NT2/D1 (cell line): ENCODE measurements around the gene HOXD8.
A peak's percentile ranks its signal among the peaks of the same experiment; 100 is the strongest.

Experiments
- DNase-seq: peaks from one replicate; pipeline ENCODE4 v3.0.0-alpha.2; 2011; ENCODE audit warnings: low read depth, low spot score
- H3K27me3 ChIP-seq: 2 replicates; pipeline ENCODE4 v1.6.0; 2011; ENCODE audit warnings: mild to moderate bottlenecking; ENCODE audit not compliant: insufficient read length, insufficient read depth
- H3K36me3 ChIP-seq: 2 replicates; pipeline ENCODE4 v1.6.1; 2011; ENCODE audit warnings: mild to moderate bottlenecking, low read length, mixed read lengths; ENCODE audit not compliant: insufficient read depth, insufficient read length
- H3K4me1 ChIP-seq: 2 replicates; pipeline ENCODE4 v1.5.1; 2011; ENCODE audit not compliant: insufficient read depth, insufficient read length
- H3K4me3 ChIP-seq: 2 replicates; pipeline ENCODE4 v1.5.1; 2011; ENCODE audit warnings: low read depth; ENCODE audit not compliant: insufficient read length
- H3K9ac ChIP-seq: 2 replicates; pipeline ENCODE4 v1.6.0; 2011; ENCODE audit warnings: low read depth; ENCODE audit not compliant: insufficient read length
- H3K9me3 ChIP-seq: 2 replicates; pipeline ENCODE4 v1.5.1; 2011; ENCODE audit warnings: mild to moderate bottlenecking, low read length; ENCODE audit not compliant: insufficient read depth
- SUZ12 ChIP-seq: IDR thresholded peaks from 2 replicates; pipeline ENCODE4 v1.6.1; 2011; ENCODE audit not compliant: insufficient read length, insufficient read depth; ENCODE audit errors: extremely low read depth
- YY1 ChIP-seq: IDR thresholded peaks from 2 replicates; pipeline ENCODE4 v1.6.1; 2011; ENCODE audit not compliant: insufficient read length, insufficient read depth
- ZNF274 ChIP-seq: IDR thresholded peaks from 2 replicates; pipeline ENCODE4 v1.6.1; 2011; ENCODE audit warnings: mild to moderate bottlenecking, low read depth, low read length

HOXD8 gene

DNA sequence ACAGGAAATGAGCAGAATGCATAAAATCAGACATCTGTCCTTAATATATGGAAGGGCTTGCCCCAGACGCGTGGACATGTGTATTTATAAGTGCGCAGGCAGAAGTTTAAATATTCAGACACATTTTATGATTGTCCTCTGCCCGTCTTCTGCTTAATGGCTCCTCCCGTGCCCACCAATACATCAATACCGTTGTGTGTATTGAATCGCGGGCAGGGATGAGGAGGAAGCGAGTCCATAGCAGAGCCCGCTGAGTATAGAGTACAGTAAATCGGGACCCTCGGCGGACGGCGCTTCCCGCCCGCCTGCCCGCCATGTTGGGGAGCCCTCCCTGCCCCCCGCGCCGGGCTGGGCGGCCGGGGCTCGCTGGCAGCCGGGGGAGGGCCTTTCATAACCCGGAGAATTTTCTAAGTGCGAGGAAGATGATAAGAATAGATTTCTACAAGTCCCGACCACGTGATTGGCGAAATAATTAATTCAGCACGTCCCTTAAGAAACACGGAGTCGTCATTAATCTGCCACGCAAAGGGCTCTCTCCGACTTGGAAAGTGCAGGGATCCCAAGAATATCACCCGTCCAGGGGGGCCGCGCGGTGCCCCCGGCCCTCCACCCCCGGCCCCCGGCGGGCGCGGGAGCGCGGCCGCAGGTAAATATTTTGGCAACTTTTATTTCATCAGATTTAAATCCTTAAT, 27.4 kb downstream of the HOXD8 start, which contains the start of gene HOXD3:
HOXD3 (plus strand) TSS at position 501 of the 692 bp plus-strand sequence. CDS start 11,808 bp downstream, outside the sequence.
- H3K4me1 ChIP-seq = peaks cover 14% of the 10 kb centered on the region
- H3K9me3 ChIP-seq = no peaks in the 10 kb centered on the region
- no peak within 1 kb of the TSS for H3K9ac ChIP-seq
- no peak for TF ChIP-seq YY1
- TF ChIP-seq ZNF274 = no peak
- TF ChIP-seq SUZ12 = no peak
- H3K36me3 ChIP-seq = no peaks in the 10 kb centered on the region
- no peak for DNase-seq
- peak within 1 kb of the TSS; percentile 8 for H3K4me3 ChIP-seq
- peaks cover 100% of the 10 kb centered on the region for H3K27me3 ChIP-seq

DNA sequence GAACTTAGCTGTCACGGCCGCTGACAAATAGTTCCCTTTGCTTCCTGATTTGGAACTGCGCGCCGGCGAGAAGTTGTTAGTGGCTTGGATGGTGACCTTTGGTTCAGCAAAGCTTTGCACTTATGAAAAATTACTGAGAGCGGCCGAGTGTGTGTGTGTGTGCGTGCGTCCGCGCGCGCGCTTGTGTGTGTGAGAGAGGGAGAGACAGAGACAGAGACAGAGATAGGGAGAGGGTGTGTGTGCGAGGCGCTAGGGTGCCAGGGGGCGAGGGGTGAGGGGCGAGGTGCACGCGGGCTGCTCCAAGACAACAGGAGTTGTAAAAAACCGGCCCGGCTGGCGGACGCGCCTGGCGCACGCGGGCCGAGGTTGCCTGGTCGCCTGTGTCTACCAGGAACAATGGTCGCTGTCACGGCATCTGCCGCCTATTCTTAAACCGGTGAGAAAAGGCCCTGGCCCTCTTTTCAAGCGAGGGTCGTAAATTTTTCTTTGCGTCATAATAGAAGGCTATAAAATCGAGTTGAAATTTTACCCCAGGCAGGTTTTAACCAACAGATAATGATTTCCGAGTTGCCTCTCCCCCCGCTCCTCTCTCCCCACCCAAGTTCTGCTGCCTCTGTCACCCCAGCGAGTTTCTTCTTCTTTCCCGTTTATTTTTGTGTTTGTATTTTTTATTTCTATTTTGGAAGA, 28.1 kb downstream of the HOXD8 start:
- DNase-seq = no peak
- peaks cover 100% of the 10 kb centered on the region for H3K27me3 ChIP-seq
- no peaks in the 10 kb centered on the region for H3K36me3 ChIP-seq
- TF ChIP-seq SUZ12 (peak; percentile 97), ZNF274 (no peak)
- H3K4me3 ChIP-seq = peak overlapping the region; percentile 8
- peaks cover 14% of the 10 kb centered on the region for H3K4me1 ChIP-seq
- no peak overlapping the region for H3K9ac ChIP-seq
- no peaks in the 10 kb centered on the region for H3K9me3 ChIP-seq

DNA sequence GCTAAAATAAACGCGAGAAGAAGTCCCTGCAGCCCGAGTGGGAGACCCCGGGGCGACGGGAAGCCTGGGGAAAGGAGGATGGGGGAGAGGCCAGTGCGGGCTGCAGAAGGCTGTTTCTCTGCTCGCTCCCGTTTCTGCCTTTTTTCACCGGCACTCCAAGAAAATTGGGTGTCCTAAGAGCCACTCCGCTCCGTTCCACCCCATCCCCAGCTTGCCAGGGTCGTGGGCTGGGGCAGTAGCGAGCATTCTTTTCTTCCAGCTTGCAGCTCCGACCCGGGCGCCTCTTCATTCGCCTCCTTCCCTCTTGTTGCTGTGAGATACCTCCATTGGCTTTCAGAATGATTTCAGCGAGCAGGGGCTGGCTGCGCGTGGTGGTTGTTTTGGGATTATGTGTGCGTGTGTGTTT, 28.7 kb downstream of the HOXD8 start:
- no peak for DNase-seq

DNA sequence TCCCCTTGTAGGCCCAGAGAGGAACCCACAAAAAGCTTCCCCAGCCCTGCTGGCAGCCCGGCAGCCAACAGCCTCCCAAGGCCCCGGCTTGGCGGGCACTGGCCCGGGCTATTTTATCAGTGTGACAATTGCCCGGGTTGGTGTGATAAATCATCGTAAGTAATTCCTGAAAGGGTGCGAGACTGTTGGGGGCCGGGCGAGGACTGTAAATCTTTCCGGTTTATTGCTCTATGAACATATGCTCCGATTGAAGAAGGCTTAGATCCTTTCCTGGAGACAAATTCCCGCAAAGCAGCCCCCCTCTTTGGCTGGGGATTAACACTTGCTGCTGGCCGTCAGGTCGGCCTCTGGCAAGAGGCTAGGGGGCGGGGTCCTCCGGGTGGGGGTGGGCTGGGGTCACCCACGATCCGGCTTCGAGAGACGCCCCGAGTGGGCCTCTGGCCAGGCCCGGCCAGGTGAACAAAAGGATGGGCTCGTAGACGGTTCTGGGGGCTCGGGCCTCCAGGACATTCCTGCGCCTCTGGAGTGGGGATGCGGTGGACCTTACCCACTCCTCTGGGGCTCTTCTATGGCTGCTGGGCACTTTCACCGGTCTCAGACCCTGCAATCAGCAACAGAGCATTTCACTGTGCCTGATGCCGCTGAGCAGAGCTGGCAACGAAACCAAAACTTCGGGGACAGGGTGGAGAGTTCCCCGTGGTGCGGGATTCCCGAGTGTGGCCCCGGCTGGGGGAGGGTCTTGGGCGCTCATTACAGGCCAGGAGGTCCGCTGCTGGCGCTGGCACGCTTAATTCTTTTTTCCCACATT, 29.6 kb downstream of the HOXD8 start:
- DNase-seq = no peak
- Histone ChIP-seq H3K4me1 (peaks cover 18% of the 10 kb centered on the region), H3K9me3 (no peaks in the 10 kb centered on the region), H3K27me3 (peaks cover 100% of the 10 kb centered on the region), H3K36me3 (no peaks in the 10 kb centered on the region), H3K4me3 (peak overlapping the region; percentile 26), H3K9ac (no peak overlapping the region)
- TF ChIP-seq ZNF274 (no peak), SUZ12 (no peak), YY1 (no peak)

More for the DNA sequence above, 28.7 kb downstream of the HOXD8 start:
- no peaks in the 10 kb centered on the region for H3K9me3 ChIP-seq
- TF ChIP-seq YY1 = no peak
- H3K36me3 ChIP-seq = no peaks in the 10 kb centered on the region
- H3K4me3 ChIP-seq = no peak overlapping the region
- no peak overlapping the region for H3K9ac ChIP-seq
- peaks cover 100% of the 10 kb centered on the region for H3K27me3 ChIP-seq
- H3K4me1 ChIP-seq = peaks cover 14% of the 10 kb centered on the region

DNA sequence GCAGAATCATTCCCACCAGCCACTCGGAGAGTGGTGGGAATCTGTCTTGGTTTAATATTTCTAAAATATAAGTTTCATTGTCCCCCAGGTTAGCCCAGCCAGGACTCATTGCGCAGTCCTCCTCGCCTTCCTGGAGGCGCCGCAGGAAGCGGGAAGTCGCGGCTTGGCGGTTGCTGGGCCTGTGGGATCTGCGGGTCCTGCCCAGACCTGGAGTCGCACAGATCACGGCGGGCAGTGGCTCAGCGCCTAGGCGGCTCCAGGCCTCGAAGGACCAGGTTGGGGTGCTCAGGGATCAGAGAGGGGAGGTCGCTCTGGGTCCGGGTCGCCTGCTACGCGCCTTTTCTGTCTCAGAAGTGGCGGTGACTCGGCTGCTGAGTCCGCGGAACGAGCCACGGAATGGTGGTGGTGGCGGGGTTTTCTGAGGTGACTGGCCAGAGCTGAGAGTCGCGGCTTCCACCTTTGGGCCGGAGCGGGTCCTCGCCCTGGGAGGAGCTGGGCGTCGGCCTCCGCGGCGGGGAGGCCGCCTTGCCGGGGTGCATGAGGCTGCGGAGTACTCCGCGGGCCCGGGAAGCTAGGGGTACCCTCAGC, 30.3 kb downstream of the HOXD8 start:
- peaks cover 21% of the 10 kb centered on the region for H3K4me1 ChIP-seq
- H3K36me3 ChIP-seq = no peaks in the 10 kb centered on the region
- no peaks in the 10 kb centered on the region for H3K9me3 ChIP-seq
- peak overlapping the region; percentile 61 for H3K9ac ChIP-seq
- peak overlapping the region; percentile 26 for H3K4me3 ChIP-seq
- TF ChIP-seq SUZ12 (no peak), YY1 (no peak), ZNF274 (no peak)
- no peak for DNase-seq
- H3K27me3 ChIP-seq = peaks cover 100% of the 10 kb centered on the region

DNA sequence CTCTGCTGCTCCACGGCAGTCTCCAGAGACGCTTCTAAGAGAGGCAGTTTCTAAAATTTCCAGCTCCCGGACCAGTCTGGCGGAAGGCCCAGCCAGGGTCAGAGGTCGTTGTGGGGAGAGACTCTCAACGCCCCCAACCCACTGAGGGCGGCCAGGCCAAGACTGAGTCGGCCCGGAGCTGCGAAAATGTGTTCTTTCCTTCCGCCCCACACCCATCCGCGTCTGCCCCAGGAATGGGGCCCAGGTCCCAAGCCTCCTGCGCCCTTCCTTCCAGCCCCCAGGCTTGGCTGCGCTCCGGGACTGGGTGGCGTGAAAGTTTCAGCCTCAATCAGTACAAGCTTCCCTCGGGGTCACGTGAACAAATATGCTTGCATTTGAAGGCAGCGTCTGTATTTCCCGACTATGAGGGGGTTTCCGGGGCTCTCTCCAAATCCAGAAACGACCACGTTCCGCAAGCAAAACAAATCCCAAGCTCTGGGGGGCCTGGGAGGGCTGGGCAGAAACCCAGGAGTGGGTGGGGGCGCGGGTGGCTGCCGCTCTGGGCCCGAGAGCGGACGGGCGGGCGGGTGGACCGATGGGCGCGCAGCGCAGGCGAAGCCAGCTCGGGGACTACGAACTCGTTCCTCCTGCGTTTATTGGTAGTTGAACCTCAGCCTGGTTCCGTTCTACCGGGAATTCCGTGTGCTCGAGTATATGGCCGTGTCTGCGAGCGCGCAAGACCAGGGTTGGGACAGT, 30.9 kb downstream of the HOXD8 start:
- H3K27me3 ChIP-seq = peaks cover 100% of the 10 kb centered on the region
- no peaks in the 10 kb centered on the region for H3K9me3 ChIP-seq
- peak overlapping the region; percentile 26 for H3K4me3 ChIP-seq
- peaks cover 22% of the 10 kb centered on the region for H3K4me1 ChIP-seq
- no peaks in the 10 kb centered on the region for H3K36me3 ChIP-seq
- TF ChIP-seq SUZ12 (peak; percentile 97), YY1 (no peak)
- H3K9ac ChIP-seq = peak overlapping the region; percentile 61
- no peak for DNase-seq
